EL (cell line): ENCODE measurements around the gene TEF.
"Not testable (repeated sequence)": the region's sequence is repeated elsewhere in the genome, so short reads cannot be mapped to it uniquely, and the experiment has no call there.

Source experiments
- DNase-seq: peaks from one replicate; pipeline ENCODE4 v3.0.0-alpha.2; 2016

TEF gene

DNA sequence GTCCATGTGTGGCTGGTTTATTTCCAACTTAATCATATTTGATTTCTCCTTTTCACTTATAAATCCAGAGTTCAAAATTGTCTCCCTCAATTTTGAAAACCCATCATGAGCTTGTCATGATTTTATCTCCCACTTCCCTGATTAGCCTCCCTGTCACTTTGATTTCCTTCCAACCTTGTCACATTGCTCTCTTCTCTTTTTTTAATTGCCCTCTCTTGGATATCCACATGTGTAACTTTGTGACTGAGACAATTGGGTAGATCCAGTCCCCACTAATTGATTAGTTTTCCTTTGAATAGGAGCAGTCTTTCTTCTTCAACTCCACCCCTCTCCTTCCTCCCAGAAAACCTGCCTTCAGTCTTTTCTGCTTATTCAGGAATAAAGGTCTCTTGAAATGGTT is 2.4 kb downstream of the TEF start:
- DNase-seq, result no peak

DNA sequence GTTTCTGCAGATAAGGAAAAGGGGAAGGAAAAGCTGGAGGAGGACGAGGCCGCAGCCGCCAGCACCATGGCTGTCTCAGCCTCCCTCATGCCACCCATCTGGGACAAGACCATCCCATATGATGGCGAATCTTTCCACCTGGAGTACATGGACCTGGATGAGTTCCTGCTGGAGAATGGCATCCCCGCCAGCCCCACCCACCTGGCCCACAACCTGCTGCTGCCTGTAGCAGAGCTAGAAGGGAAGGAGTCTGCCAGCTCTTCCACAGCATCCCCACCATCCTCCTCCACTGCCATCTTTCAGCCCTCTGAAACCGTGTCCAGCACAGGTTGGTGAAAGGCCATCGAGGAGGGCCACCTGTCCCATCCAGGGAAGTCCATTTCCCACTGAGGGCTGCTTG is 5.6 kb downstream of the TEF start:
- no peak for DNase-seq

DNA sequence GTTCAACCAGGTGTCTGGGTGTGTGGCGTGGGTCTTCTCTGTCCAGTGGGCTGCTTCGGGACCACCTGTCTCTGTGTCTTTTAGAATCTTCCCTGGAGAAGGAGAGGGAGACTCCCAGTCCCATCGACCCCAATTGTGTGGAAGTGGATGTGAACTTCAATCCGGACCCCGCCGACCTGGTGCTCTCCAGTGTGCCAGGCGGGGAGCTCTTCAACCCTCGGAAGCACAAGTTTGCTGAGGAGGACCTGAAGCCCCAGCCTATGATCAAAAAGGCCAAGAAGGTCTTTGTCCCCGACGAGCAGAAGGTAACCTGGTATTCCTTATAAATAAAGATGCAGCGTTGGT is 12.2 kb downstream of the TEF start:
- no peak for DNase-seq

- DNase-seq, result no peak
Measured at GRCh38 chr22:41395531-41396240, 13.9 kb downstream of the TEF start.

DNA sequence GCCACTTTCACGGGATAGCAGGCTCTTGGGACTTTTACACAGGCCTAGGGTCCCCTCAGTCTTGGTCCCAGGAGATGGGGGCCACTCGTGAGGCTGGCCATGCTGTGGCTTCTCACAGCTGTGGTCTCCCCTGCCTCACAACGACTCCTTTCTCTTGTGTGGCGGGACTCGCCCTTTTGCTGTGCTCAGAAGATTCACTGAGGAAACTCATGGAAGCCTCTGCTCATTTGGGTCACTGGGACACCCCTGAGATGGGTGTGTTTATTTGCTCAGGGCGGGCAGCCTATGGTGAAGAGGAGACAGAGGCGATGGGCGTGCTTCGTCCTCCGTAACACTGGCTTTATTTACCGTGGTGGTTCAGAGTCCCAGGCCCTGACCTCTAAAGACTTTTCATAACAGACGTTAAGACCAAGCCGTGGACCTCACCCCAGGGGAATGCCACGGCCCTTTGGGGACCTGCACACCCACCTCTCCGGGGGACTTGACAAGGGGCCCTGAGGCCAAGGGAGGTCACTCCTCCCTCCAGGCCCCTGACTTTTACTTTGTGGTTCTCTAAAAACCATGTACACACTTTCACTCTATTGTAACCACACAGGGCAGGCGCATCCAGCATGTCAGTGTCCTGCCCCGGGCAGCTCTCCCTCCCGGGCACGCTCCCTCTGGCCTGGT is 15.5 kb downstream of the TEF start:
- DNase-seq, result no peak

GRCh38 chr22:41398921-41399320 is 17.2 kb downstream of the TEF start:
- no peak for DNase-seq

DNA sequence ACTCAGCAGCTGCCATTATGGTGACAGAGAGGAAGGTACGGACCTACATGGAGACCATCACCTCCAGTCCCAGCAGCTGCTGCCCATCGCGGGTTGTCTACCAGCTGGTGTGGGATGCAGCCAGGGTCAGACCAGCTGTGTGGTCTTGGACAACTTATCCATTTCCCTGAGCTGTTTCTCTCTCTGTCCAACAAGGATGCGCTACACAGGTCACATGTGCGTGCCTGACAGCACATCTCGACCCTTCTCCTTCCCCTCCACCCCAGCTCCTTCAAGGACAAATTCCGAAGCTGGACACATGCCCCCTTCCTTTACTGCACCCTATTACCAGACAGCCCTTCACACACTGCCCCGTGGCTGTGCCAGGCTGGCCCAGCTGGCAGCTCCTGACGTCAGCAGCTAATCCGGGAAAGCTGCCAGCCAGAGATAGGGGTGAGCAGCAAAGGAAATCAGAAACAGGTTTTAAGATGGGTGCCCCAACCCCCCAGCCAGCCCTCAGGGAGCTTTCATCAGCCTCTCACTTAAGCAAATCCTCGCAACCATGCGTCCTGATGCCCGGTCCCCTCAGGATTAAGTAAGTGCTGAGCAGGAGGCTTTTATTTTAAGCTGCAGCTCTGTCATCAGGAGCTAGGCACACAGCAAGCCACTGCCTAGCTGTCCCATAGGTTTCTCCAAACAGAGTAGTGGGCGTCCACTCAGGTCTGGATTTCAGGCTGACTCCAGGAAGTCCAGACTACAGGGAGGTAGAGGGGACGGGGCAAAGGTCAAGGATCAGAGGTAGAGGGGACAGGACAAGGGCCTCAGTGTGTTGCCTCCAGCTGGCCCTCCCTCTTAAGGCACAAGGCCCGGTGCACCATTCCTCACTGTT is 20.3 kb downstream of the TEF start:
- peak; percentile 82 for DNase-seq

DNA sequence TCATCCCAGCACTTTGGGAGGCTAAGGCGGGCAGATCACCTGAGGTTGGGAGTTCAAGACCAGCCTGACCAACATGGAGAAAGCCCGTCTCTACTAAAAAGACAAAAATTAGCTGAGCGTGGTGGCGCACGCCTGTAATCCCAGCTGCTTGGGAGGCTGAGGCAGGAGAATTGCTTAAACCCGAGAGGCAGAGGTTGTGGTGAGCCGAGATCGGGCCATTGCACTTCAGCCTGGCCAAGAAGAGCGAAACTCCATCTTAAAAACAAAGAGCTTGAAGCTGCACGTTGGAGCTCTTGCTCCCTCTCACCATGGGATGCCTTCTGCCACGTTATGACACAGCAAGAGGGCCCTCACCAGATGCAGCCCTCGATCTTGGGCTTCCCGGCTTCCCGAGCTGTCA is 21.1 kb downstream of the TEF start:
- DNase-seq, result not testable (repeated sequence)

- peak; percentile 91 for DNase-seq
Measured at GRCh38 chr22:41403532-41404318, 22.0 kb downstream of the TEF start.

DNA sequence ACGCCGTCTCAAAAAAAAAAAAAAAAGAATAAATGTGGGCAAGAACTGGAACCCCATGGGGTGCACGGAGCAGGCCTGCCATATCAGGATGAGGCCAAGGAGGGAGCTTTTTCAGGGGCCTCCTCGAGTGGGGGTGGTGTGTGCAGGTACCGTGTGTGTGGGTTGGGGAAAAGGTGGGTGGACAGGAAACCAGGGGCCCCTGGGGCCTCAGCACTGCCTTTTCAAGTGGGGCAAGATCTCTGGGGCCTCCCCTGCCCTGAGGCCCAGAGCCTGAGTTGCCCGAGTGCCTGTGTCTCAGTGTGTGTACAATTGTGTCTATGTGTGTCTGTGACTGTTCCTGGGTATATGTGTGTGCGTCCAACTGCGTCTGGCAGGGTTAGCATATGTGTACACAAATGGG is 23.8 kb downstream of the TEF start:
- DNase-seq, result no peak

GRCh38 chr22:41406410-41406809 is 24.7 kb downstream of the TEF start:
- DNase-seq, result no peak

- no peak for DNase-seq
Measured at GRCh38 chr22:41407433-41407832, 25.7 kb downstream of the TEF start.

GRCh38 chr22:41408665-41409064 is 26.9 kb downstream of the TEF start:
- DNase-seq, result no peak

- DNase-seq, result no peak
Measured at GRCh38 chr22:41410311-41410751, 28.6 kb downstream of the TEF start.

DNA sequence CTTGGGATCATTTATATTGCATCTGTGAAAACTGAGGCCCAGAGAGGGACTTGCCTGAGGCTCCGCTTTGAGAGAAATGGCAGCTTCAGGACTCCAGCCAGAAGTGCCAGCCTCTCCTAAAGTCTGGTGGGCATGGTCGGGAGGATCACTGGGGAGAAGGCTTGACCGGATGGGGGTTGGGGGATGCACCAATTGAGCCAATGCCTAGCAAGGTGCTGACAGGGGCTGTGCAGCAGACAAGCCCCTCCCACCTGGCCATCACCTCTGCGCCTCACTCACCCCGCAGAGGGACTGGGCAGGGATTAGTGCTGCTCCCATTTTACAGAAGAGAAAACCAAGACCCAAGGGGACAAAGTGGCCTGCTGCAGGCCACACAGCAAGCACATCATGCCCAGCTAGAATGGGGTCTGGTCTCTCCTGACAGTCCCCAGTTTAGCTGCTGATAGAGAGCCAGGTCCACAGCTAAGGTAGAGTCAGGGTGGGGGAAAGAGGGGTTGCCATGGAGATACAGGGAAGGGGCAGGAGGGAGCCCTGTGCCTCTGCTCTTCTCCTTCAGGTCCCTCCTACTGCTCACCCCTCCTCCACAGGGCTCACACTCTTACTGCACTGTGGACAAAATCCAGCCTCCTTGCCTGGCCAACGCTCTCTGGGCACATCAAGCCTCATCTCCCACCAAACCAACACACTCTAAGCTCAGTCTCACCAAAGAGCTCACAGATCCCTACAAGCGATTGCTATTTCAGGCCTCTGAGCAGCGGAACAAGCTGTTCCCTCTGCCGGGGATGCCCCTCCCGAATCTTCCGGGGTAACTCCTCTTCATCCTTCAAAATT is 29.5 kb downstream of the TEF start:
- no peak for DNase-seq

DNA sequence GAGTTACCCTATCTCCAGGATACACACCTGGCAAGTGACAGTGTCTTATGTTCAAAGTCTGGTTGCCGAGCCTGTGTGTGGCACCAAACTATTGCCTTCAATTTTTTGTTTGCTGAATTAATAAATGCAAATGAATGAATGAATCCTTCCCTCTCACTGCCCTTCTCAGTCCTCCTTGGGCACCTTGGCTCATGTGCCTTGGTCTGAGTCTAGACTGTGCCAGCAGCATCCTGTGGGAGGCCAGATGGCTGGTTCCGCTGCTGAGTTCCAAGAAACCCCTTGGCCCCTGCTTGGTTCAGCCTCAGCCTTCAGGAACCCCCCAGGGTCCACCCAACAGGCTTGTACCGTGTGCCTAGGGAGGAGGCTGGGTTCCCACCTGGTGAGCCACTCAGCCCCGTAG is 33.8 kb downstream of the TEF start:
- no peak for DNase-seq

GRCh38 chr22:41417622-41418390 is 36.1 kb downstream of the TEF start:
- peak; percentile 27 for DNase-seq

DNA sequence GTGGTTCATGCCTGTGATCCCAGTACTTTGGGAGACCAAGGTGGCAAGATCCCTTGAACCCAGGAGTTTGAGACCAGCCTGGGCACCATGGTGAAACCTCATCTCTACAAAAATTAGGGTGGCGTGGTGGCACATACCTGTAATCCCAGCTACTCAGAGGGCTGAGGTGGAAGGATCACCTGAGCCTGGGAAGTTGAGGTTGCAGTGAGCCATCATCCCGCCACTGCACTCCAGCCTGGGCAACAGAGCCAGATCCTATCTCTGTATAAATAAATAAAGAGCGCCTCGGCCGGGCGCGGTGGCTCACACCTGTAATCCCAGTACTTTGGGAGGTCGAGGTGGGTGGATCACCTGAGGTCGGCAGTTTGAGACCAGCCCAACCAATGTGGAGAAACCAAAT is 37.0 kb downstream of the TEF start:
- DNase-seq, result no peak

DNA sequence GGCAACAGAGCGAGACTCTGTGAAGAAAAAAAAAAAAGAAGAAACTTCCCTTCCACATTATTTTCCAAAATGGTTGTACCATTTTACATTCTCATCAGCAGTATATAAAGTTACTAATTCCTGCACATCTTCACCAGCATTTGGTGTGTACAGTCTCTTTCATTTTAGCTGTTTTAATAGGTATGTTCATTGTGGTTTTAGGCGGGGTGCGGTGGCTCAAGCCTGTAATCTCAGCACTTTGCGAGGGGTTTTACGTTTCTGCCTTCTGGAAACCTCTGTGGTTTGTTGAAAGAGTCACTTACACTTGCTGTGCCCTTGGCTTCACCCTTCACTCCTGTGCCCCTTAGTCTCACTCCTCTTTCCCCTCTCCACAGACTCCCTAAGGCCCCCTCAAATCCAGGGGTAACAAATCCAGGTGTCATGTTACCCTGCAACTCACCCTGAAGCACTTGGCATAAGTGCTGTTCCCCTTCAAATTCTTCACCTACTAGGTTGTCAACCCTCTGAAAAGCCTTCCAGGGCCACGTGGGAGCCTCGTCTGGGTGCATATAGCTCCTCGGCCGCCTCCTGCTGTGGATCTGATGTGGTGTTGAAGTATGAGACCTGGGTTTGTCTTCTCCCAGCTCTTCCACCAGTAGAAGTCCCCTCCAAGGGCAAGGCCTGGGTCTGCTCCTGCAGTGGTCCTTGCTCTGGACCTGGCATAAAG is 44.1 kb downstream of the TEF start:
- no peak for DNase-seq

GRCh38 chr22:41429232-41429950 is 47.6 kb downstream of the TEF start:
- DNase-seq, result peak; percentile 42
